HG03558 (cell line): Measurements from ENCODE around the gene RBM42.
"Not testable (repeated sequence)": the region's sequence is repeated elsewhere in the genome, so short reads cannot be mapped to it uniquely, and the experiment has no call there.

Source experiments
- ATAC-seq: cut with Tn5 transposase; IDR thresholded peaks from one replicate; pipeline ENCODE4 v1.9.1; 2021; ENCODE audit warnings: moderate number of reproducible peaks; ENCODE audit not compliant: unreplicated experiment; ENCODE audit errors: extremely low read depth

Gene RBM42, protein sequence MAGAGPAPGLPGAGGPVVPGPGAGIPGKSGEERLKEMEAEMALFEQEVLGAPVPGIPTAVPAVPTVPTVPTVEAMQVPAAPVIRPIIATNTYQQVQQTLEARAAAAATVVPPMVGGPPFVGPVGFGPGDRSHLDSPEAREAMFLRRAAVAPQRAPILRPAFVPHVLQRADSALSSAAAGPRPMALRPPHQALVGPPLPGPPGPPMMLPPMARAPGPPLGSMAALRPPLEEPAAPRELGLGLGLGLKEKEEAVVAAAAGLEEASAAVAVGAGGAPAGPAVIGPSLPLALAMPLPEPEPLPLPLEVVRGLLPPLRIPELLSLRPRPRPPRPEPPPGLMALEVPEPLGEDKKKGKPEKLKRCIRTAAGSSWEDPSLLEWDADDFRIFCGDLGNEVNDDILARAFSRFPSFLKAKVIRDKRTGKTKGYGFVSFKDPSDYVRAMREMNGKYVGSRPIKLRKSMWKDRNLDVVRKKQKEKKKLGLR

DNA sequence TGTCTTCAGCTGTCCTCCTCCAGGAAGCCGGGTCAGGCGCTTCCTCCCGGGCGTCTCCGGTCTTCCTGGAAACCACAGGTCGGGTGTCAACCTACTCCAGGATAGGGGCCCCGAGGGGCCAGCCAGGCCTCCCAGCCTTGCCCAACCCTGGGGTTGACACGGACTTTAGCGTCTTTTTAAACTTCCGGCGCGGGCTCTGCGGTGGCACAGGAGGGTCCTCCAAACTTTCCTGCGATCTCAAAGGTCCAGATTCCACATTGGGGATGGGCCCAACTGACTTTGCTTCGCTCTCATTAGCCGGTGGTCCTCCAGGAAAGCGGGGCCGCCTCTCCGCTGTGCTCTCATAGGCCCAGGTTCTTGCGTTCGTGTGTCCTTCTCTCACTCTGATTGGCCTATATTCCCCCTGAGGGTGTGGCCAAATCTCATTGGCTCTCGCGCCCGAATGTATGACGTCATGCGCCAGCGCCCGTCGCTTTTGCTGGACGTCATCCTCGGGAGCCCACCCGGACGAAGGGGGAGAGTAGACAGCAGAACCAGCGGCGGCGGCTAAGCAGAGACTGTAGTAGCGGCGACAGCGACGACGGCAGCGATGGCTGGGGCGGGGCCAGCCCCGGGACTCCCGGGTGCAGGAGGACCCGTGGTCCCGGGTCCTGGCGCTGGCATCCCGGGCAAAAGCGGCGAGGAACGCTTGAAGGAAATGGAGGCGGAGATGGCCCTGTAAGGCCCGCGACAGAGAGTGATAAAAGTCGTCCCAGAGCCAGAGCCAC lies at the start of gene RBM42:
TSS of gene RBM42 (plus strand) at position 472 of the 767 bp plus-strand sequence. CDS start at position 590, 118 bp downstream.
- peak; percentile 68 for ATAC-seq

DNA sequence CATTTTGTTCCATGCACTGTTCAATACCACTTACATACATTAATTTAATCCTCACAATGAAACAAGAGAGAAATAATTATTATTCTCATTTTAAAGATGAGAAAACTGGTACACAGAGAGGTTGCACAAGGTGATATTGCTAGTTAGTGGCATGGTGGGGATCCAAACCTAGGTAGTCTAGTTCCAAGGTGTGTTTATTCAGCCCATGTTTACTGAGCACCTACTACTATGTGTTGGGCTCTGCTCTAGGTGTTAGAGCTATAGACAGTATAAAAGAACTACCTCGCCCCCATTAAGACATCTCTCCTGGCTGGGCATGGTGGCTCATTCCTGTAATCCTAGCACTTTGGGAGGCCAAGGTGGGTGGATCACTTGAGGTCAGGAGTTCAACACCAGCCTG lies 46.1 kb upstream of the RBM42 start:
- ATAC-seq = no peak

DNA sequence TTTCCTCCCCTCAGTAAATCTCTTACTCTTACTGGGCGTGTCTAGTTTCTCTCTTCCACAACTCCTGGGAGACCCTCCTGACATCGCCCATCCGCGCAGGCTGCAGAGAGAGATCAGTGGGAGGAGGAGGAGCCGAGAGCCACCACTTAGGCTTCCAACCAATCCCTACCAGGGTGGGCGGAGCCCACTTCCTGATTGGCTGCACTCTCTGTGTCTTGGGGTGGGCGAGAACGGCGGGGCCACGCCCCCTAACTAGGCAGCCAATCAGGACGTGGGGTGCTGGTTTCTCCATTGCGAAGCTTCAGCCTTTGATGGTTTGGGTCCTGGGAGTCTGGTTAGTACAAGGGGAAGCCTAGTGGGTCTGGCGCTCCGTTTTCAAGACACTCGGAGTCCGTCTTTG lies 43.0 kb upstream of the RBM42 start, which contains the start of gene PMIS2:
TSS of gene PMIS2 (plus strand) at position 326 of the 400 bp plus-strand sequence. CDS start 87 bp downstream, outside the sequence.
- no peak for ATAC-seq

DNA sequence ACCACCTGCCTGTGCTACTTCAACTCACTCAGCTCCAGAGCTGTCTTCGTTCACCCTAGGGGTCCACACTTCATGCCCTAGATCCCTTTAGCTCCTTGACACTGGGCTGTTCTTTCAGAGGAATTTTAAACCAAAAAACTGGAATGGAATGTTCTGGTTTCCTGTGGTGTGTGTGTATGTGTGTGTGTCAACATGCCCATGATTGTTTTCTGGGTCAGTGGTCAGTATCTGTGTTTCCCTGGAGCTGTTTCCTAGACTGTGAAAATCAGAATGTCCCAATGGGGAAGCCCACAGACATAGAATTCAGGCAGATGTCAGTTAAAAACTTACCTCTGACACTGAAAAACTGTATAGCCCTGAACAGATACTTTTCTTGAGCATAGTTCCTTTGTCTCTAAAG lies 41.5 kb upstream of the RBM42 start:
- no peak for ATAC-seq

DNA sequence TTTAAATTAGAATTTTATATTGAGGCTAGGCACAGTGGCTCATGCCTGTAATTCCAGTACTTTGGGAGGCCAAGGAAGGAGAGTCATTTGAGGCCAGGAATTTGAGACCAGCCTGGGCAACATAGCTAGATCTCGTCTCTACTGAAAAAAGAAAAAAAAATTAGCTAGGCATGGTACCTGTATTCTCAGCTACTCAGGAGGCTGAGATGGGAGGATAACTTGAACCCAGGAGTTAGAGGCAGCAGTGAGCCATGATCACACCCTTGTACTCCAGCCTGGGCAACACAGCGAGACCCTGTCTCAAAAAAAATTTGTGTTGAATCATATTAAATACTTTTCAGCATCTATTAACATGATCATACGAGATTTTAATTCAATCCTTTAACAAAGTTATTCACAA lies 38.0 kb upstream of the RBM42 start:
- ATAC-seq = no peak

DNA sequence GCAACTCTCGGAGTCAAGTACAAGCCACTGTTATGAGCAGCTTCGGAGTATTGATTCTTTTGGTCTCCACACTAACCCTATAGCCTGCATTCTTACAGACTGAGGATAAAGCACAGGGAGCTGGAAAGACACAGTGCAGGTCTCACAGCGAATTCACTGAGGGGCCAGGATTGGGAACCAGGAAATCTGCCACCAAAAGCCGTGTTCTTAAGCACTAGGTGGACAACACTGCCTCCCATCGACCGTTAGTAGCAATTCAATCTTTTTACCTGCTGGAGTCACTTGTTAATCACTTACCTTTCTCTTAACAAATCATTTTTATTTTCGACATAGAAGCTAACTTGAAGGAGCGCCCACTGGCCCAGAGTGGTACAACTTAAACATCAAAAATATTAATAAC lies 36.6 kb upstream of the RBM42 start:
- ATAC-seq = no peak

DNA sequence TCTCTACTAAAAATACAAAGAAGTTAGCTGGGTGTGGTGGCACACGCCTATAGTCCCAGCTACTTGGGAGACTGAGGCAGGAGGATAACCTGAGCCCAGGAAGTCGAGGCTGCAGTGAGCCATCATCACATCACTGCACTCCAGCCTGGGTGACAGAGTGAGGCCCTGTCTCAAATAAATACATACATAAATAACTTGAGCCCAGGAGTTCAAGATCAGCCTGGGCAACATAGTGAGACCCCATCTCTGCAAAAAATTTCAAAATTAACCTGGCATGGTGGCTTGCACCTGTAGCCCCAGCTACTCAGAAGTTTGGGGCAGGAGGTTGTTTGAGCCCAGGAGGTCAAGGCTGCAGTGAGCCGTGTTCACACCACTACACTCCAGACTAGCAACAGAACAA lies 33.8 kb upstream of the RBM42 start:
- ATAC-seq = not testable (repeated sequence)

DNA sequence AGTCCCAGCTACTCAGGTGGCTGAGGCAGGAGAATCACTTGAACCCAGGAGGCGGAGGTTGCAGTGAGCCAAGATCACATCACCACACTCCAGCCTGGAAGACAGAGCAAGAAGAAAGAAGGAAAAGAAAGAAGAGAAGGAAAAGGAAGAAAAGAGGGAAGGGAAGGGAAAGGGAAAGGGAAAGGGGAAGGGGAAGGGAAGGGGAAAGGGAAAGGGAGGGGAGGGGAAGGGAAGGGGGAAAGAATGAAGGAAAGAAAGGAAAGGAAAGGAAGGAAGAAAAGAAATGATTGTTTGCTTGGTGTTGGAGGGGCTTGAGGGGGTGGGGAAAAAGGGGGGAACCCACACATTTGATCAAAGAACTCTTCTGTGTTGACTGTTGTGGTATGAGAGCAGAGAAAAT lies 32.9 kb upstream of the RBM42 start:
- ATAC-seq = no peak

DNA sequence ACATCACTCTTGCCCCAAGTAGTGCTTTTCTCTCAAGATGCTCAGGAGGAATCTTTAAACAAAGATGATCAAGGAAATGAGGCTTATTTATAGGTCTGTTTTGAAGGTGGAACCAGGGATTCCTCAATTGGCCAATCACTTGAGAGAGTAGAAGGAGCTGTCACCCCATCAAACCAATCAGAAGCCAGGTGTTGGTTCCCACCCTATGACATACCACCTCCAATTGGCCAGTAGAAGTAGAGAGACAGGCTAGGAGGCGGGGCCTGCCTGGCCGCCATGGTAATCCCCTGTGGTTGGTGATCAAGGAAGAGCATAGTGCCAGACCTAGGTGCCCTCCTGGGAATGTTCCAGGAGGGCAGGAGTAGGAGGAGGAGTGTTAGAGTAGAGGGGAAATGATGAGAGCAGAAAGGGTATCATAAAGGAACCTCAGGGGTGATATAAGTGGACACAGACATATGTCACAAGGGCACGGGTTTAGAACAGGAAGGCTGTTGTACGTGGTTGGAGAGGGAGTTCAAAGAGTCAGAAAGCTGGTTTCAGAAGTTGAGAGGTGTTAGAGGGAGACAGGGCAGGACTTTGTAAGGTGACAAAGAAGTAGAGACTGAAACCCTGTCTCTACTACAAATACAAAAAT lies 32.4 kb upstream of the RBM42 start:
- no peak for ATAC-seq

DNA sequence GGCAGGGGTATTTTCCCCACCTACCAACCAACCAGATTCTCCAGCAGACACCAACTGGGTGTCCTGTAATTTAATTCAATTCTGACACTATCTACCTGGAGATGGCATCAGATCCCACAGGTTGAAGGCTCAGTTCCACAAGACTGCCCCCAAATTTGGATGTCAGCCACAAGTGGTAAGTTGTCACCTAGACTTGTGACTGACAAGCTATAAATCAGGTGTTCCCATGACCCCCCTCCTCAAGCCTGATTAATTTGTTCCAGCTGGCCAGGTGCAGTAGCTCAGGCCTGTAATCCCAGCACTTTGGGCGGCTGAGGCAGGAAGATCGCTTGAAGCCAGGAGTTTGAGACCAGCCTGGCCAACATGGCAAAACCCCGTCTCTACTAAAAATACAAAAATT lies 26.9 kb upstream of the RBM42 start:
- no peak for ATAC-seq

DNA sequence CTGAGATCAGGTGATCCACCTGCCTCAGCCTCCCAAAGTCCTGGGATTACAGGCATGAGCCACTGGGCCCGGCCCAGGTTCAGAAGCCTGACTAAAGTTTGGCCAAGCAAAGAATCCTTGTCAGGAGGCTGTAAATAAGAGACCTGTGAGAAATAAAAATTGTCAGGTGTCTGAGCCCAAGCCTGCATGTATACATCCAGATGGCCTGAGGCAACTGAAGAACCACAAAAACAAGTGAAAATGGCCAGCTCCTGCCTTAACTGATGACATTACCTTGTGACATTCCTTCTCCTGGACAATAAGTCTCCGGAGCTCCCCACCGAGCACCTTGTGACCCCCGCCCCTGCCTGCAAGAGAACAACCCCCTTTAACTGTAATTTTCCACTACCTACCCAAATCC lies 24.4 kb upstream of the RBM42 start:
- ATAC-seq = not testable (repeated sequence)

DNA sequence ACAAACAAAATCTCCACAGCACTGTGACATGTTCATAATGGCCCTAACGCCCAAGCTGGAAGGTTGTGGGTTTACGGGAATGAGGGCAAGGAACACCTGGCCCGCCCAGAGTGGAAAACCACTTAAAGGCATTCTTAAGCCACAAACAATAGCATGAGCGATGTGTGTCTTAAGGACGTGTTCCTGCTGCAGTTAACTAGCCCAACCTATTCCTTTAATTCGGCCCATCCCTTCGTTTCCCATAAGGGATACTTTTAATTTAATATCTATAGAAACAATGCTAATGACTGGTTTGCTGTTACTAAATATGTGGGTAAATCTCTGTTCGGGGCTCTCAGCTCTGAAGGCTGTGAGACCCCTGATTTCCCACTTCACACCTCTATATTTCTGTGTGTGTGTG lies 21.7 kb upstream of the RBM42 start:
- ATAC-seq = not testable (repeated sequence)

DNA sequence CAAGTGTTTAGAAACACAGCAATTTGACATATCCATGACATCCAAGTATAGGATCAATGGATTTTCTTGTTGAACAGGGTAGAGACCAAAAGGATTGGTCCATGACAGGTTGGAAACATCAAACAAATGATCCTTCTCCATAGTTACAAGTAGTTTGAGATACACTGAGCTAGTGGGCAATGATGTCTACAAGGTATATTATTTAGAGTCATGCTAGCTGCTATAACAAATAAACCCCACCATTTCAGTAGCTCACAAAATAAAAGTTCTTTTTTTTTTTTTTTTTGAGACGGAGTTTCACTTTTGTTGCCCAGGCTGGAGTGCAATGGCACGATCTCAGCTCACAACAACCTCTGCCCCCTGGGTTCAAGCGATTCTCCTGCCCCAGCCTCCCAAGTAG lies 21.2 kb upstream of the RBM42 start:
- ATAC-seq = no peak

DNA sequence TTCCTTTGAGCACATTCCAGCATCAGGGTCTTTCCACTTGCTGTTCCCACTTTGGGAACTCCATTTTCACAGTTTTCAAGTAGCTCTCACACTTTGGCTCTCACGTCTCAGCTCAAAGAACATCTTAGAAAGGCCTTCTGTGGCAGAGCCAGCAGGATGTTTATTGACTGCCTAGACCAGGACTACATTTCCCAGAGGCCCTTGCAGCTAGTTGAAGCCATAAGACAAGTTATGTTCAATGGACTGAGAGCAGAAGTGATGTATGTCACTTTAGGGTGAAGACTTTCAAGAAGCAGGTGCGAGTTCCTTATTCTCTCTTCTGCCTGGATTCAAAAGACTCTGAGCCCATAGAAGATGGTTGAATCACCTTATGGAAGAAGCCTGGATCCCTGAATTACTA lies 20.6 kb upstream of the RBM42 start:
- no peak for ATAC-seq

DNA sequence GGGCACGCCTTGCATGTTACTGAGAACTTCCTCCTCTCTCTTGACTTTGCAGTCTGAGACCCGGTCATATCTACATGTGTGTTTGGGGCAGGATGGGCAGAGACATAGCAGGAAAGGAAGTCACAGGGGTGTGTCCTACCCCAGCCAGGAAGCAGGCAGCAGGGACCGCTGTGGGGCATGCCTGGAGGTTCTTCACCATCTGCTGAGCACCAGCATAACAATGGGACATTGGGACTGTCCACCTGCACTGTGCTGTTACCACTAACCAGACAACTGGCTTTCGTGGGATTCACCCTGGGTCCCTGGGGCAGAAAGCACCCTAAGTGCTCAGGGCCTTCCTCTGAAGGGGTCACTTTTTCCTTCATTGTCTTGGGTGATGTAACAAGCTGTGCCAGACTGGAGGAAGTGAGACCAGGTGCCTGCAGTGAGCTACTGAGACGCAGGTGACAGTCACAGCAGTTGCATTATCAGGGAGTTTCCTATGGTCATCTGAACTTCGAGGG lies 18.9 kb upstream of the RBM42 start:
- no peak for ATAC-seq

DNA sequence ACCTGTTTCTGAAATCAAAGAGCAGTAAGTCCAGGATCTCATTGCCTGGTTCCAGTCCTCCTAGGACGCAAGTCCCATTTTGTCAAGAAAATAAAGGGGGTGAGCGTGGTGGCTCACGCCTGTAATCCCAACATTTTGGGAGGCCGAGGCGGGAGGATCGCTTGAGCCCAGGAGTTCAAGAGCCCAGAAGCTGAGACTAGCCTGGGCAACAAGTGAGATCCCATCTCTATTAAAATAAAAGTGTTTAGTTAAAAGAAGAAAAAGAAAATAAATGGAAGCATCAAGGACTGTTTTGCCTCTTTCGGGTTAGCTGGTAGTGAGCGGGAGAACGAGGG lies 16.6 kb upstream of the RBM42 start:
- ATAC-seq = no peak

DNA sequence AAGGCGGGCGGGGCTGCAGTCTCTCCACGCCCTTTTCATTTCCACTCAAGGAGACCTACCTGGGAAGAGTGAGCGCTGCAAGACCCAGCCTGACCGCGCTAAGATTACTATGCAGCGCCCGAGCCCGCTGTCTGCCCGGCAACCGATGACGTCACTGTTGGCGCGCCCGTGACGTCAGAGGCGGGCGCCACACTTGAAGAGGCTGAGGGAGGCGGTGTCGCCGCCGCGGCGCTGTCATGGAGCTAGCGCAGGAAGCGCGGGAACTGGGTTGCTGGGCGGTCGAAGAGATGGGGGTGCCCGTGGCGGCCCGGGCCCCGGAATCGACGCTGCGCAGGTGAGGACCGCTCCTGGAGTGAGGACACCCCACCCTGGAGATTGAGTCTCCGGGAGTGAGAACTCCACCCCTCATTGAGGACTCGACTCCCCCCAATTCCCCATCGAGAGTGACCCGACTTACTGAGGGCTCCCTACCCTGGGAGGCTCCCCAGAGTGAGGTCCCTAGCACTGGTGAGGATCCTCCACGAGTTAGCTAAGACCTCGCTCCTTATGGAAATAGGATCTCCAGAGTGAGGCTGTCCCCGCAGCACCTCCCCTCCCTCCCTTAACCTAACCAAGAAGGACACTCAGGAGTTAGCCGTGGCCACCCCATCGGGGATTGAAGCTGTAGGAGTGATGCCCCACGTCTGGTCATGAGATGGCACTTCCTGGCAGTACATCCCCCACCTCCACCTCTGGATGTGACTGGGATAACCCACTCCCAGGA lies 16.1 kb upstream of the RBM42 start, which contains the start of gene HAUS5:
TSS of gene HAUS5 (plus strand) at position 177 of the 763 bp plus-strand sequence. CDS start at position 237, 60 bp downstream.
- no peak for ATAC-seq

DNA sequence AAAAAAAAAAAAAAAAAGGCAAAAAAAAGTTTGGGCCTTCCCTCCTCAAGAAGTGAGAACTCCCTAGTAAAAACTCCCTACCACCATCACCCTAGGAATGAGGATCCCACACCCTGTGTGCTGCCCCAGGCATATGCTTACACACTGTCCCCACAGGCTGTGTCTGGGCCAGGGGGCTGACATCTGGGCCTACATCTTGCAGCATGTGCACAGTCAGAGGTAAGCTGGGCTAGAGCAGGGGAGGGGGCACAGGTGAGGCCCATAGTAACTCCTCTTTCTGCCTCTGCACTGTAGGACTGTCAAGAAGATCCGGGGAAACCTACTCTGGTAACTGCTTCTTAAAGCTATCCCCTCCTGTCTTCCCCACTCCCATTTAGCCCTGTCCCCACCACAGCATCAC lies 15.3 kb upstream of the RBM42 start:
- no peak for ATAC-seq

DNA sequence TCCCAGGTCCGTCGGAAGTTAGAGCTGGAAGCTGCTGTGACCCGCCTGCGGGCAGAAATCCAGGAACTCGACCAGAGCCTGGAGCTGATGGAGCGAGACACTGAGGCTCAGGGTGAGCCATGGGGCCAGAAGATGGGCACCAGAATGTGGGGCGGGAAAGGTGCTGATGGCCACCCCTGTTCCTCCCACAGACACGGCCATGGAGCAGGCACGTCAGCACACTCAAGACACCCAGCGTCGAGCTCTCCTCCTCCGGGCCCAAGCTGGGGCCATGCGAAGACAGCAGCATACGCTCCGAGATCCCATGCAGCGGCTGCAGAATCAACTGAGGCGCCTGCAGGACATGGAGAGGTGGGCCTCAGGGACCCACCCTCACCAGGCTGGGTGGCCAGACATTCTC lies 13.8 kb upstream of the RBM42 start:
- ATAC-seq = no peak

DNA sequence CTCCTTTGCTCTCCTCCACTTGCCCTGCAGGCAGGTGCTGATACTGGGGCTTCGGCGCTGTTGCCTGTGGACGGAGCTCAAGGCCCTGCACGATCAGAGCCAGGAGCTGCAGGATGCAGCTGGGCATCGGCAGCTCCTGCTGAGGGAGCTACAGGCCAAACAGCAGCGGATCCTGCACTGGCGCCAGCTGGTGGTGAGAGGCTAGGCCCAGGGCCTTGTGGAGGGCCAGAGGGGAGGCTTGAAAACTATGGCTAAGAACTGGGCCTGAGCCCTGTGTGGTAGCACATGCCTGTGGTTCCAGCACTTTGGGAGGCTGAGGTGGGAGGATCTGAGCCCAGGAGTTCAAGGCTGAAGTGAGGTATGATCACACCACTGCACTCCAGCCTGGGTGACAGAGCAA lies 10.0 kb upstream of the RBM42 start:
- no peak for ATAC-seq
